Liver (tissue), 9 donors: Measurements from ENCODE around the gene JAZF1. TPM values are rescaled to one million over a fixed set of nuclear protein-coding genes. Genes with fewer than 3 reads are reported as not detected.

ENCODE experiments used
- DNase-seq: peaks from one replicate; pipeline ENCODE4 v3.0.0-alpha.2; 2017; ENCODE audit warnings: low spot score
- H3K27ac ChIP-seq, 2 donors: one replicate each; pipeline ENCODE4 v1.7.0; 2013; ENCODE audit warnings: inconsistent platforms in 2 of 2, low read length in 2 of 2, control low read depth in 1 of 2, low read depth in 1 of 2, mild to moderate bottlenecking in 1 of 2
- H3K27me3 ChIP-seq, 4 donors: one replicate each; pipeline versions ENCODE4 v1.6.1 to v1.7.0; 2013; ENCODE audit warnings: low read length in 3 of 4, inconsistent platforms in 1 of 4, mild to moderate bottlenecking in 1 of 4, moderate library complexity in 1 of 4; ENCODE audit not compliant: control insufficient read depth in 4 of 4, insufficient read depth in 4 of 4
- H3K36me3 ChIP-seq, 4 donors: one replicate each; pipeline versions ENCODE4 v1.6.1 to v1.7.0; 2013; ENCODE audit warnings: low read length in 3 of 4, mild to moderate bottlenecking in 3 of 4, low read depth in 1 of 4, moderate library complexity in 1 of 4; ENCODE audit not compliant: control insufficient read depth in 4 of 4, insufficient read depth in 3 of 4
- H3K4me1 ChIP-seq, 4 donors: one replicate each; pipeline versions ENCODE4 v1.6.1 to v1.7.0; 2013; ENCODE audit warnings: low read length in 3 of 4, mild to moderate bottlenecking in 3 of 4, moderate library complexity in 1 of 4; ENCODE audit not compliant: control insufficient read depth in 4 of 4, insufficient read depth in 4 of 4
- H3K4me3 ChIP-seq, 3 donors: one replicate each; pipeline versions ENCODE4 v1.6.1 to v1.7.0; 2013; ENCODE audit warnings: low read length in 3 of 3, control low read depth in 1 of 3, low read depth in 1 of 3, mild to moderate bottlenecking in 1 of 3
- H3K9ac ChIP-seq, 2 donors: one replicate each; pipeline ENCODE4 v1.7.0; 2013; ENCODE audit warnings: low read length in 2 of 2, mild to moderate bottlenecking in 2 of 2, moderate library complexity in 2 of 2, control low read depth in 1 of 2, low read depth in 1 of 2
- H3K9me3 ChIP-seq, 4 donors: one replicate each; pipeline versions ENCODE4 v1.6.1 to v1.7.0; 2013; ENCODE audit warnings: low read length in 3 of 4; ENCODE audit not compliant: control insufficient read depth in 4 of 4
- FOXA1 ChIP-seq: IDR thresholded peaks from 2 replicates; pipeline ENCODE4 v1.6.1; 2016; ENCODE audit warnings: antibody characterized with exemption
- FOXA2 ChIP-seq: IDR thresholded peaks from 2 replicates; pipeline ENCODE4 v1.6.1; 2016; ENCODE audit warnings: antibody characterized with exemption
- GABPA ChIP-seq, 2 donors: IDR thresholded peaks in 1 of 2; conservative IDR thresholded peaks in 1 of 2; 2 replicates each; pipeline ENCODE4 v1.6.1; 2016; ENCODE audit warnings: antibody characterized with exemption in 2 of 2, mild to moderate bottlenecking in 1 of 2, moderate library complexity in 1 of 2
- HNF4A ChIP-seq, 2 donors: conservative IDR thresholded peaks; 2 replicates each; pipeline ENCODE4 v1.6.1; 2016; ENCODE audit warnings: antibody characterized with exemption in 2 of 2, mild to moderate bottlenecking in 2 of 2
- JUND ChIP-seq, 2 donors: IDR thresholded peaks; 2 replicates each; pipeline ENCODE4 v1.6.1; 2016; ENCODE audit warnings: antibody characterized with exemption in 2 of 2
- RAD21 ChIP-seq, 2 donors: IDR thresholded peaks; 2 replicates each; pipeline ENCODE4 v1.6.1; 2016; ENCODE audit warnings: antibody characterized with exemption in 2 of 2, mild to moderate bottlenecking in 2 of 2
- SP1 ChIP-seq: IDR thresholded peaks from 2 replicates; pipeline ENCODE4 v1.6.1; 2018; ENCODE audit warnings: antibody characterized with exemption, mild to moderate bottlenecking
- WGBS: extraction: QIAGEN DNeasy Blood & Tissue Kit; methylation state at CpG from one replicate; pipeline ENCODE4 v1.1.7; 2013; 5-methylcytosine and 5-hydroxymethylcytosine counted together
- polyA plus RNA-seq, 2 donors: library from polyadenylated mRNA; stranded (reverse) in 1 of 2; unstranded in 1 of 2; fragments of 200-250 nt in 1 of 2; fragments of >200 nt in 1 of 2; fragmentation: Nextera tagmentation in 1 of 2; extraction: Ambion mirVana in 1 of 2; gene quantifications; one replicate each; pipeline versions ENCODE4 v1.2.1 to v1.2.3, GENCODE V29; 2013 to 2015
- total RNA-seq, 2 donors: library from RNA; depleted of rRNA; stranded (reverse); fragments of >200 nt; gene quantifications; one replicate each; pipeline ENCODE4 v1.2.3, GENCODE V29; 2014
- TF ChIP-seq, protein P1 (sequence below): fragments of 150-350 bp; IDR thresholded peaks from 2 replicates; pipeline ENCODE4 v1.5.1; 2017; ENCODE audit warnings: improper control_type of control experiment, low read depth, low read length; ENCODE audit not compliant: missing input control
- TF ChIP-seq, protein P2 (sequence below): IDR thresholded peaks from 2 replicates; pipeline ENCODE4 v1.6.1; 2016; ENCODE audit warnings: antibody characterized with exemption, mild to moderate bottlenecking
- TF ChIP-seq, protein P3 (sequence below): IDR thresholded peaks from 2 replicates; pipeline ENCODE4 v1.6.1; 2016; ENCODE audit warnings: antibody characterized with exemption
- donor health status: healthy.
- donor health status: healthy.
- donor health status: healthy.
- donor health status: healthy.
- donor health status: healthy.

JAZF1 gene
- total and polyA plus RNA-seq, 4 donors: 2.7 to 17.8 (median 4.0) TPM

DNA sequence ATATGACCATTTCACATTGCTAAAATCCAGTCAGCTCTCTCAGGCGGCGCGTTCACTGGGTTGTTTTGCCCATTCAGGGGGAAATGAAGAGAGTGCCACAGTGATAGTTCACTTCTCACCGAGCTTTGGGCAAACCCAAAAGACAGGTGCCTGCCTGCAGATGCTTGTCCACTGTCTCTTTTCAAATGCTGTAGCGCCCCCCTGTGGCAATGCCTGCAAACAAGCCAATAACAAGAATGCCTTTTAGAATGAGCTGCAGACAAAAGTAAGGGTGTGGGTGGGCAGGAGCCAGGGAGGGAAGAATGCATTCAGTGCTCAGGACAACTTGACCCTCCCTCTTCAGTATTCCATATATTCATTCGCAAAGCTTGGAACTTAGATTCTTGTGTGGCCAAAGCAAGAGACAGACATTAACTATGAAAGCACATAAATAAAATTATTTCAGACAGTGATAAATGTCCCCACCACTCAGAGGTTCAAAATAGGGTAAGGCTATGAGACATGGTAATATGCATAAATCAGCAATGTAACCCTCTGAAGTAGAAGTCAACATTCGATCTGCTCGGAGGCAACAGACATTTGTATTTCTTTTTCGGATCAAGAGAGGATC is 86.9 kb downstream of the JAZF1 start:
- 80% methylated on average over 9 of the region's 9 CpGs for WGBS
- Histone ChIP-seq H3K36me3 (no peaks in the 10 kb centered on the region), H3K27ac (no peak overlapping the region), H3K4me3 (no peak overlapping the region), H3K4me1 (peaks cover 0 to 2% (median 0%) of the 10 kb centered on the region in 4 donors), H3K27me3 (no peaks in the 10 kb centered on the region), H3K9me3 (no peaks in the 10 kb centered on the region), H3K9ac (no peak overlapping the region)
- peak; percentile 60 for DNase-seq
- TF ChIP-seq JUND (IDR thresholded peaks at IDR 0.05): no peak
- TF ChIP-seq, protein P1, sequence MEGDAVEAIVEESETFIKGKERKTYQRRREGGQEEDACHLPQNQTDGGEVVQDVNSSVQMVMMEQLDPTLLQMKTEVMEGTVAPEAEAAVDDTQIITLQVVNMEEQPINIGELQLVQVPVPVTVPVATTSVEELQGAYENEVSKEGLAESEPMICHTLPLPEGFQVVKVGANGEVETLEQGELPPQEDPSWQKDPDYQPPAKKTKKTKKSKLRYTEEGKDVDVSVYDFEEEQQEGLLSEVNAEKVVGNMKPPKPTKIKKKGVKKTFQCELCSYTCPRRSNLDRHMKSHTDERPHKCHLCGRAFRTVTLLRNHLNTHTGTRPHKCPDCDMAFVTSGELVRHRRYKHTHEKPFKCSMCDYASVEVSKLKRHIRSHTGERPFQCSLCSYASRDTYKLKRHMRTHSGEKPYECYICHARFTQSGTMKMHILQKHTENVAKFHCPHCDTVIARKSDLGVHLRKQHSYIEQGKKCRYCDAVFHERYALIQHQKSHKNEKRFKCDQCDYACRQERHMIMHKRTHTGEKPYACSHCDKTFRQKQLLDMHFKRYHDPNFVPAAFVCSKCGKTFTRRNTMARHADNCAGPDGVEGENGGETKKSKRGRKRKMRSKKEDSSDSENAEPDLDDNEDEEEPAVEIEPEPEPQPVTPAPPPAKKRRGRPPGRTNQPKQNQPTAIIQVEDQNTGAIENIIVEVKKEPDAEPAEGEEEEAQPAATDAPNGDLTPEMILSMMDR: peak; percentile 54
- TF ChIP-seq GABPA (IDR thresholded peaks at IDR 0.05 in 1 of 2, conservative IDR thresholded peaks at IDR 0.05 in 1 of 2): no peak
- no peak for TF ChIP-seq HNF4A (conservative IDR thresholded peaks at IDR 0.05)
- peak; percentile 62 to 80 for TF ChIP-seq RAD21 (IDR thresholded peaks at IDR 0.05)

DNA sequence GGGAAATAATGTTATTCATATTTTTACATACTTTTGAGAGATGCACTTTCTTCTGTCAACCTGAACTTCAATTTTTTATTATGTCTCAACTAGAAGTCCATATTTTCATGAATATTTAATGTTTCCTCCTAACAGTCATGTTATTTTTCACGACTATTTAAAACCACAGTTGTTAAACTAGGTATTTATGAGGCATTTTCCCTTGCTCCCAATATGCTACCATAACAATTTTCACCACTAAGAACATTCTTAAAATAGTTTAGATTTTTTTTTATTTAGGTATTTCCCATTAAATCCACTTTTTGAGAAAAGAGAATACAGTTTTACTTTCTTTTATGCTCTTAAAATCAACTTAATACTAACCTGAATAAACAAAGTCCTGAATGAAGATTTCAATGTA is 89.4 kb downstream of the JAZF1 start:
- Histone ChIP-seq H3K36me3 (no peaks in the 10 kb centered on the region), H3K4me3 (no peak overlapping the region), H3K9ac (no peak overlapping the region), H3K4me1 (no peaks in the 10 kb centered on the region), H3K9me3 (no peaks in the 10 kb centered on the region), H3K27me3 (no peaks in the 10 kb centered on the region), H3K27ac (no peak overlapping the region)
- no peak for DNase-seq
- WGBS: 92% methylated on average over 1 of the region's 1 CpG
- TF ChIP-seq HNF4A (conservative IDR thresholded peaks at IDR 0.05) (no peak), FOXA2 (no peak), SP1 (no peak), FOXA1 (no peak), RAD21 (IDR thresholded peaks at IDR 0.05) (no peak)
- TF ChIP-seq, protein P2, sequence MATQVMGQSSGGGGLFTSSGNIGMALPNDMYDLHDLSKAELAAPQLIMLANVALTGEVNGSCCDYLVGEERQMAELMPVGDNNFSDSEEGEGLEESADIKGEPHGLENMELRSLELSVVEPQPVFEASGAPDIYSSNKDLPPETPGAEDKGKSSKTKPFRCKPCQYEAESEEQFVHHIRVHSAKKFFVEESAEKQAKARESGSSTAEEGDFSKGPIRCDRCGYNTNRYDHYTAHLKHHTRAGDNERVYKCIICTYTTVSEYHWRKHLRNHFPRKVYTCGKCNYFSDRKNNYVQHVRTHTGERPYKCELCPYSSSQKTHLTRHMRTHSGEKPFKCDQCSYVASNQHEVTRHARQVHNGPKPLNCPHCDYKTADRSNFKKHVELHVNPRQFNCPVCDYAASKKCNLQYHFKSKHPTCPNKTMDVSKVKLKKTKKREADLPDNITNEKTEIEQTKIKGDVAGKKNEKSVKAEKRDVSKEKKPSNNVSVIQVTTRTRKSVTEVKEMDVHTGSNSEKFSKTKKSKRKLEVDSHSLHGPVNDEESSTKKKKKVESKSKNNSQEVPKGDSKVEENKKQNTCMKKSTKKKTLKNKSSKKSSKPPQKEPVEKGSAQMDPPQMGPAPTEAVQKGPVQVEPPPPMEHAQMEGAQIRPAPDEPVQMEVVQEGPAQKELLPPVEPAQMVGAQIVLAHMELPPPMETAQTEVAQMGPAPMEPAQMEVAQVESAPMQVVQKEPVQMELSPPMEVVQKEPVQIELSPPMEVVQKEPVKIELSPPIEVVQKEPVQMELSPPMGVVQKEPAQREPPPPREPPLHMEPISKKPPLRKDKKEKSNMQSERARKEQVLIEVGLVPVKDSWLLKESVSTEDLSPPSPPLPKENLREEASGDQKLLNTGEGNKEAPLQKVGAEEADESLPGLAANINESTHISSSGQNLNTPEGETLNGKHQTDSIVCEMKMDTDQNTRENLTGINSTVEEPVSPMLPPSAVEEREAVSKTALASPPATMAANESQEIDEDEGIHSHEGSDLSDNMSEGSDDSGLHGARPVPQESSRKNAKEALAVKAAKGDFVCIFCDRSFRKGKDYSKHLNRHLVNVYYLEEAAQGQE: no peak
- TF ChIP-seq, protein P3, sequence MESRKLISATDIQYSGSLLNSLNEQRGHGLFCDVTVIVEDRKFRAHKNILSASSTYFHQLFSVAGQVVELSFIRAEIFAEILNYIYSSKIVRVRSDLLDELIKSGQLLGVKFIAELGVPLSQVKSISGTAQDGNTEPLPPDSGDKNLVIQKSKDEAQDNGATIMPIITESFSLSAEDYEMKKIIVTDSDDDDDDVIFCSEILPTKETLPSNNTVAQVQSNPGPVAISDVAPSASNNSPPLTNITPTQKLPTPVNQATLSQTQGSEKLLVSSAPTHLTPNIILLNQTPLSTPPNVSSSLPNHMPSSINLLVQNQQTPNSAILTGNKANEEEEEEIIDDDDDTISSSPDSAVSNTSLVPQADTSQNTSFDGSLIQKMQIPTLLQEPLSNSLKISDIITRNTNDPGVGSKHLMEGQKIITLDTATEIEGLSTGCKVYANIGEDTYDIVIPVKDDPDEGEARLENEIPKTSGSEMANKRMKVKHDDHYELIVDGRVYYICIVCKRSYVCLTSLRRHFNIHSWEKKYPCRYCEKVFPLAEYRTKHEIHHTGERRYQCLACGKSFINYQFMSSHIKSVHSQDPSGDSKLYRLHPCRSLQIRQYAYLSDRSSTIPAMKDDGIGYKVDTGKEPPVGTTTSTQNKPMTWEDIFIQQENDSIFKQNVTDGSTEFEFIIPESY: no peak
